Stimulated activated CD8-positive, alpha-beta memory T cell treated with anti-CD3 and anti-CD28 coated beads, Interleukin-12 subunit alpha, Interleukin-12 subunit beta, amount 100 ng/mL, for 4 hours (primary cell): ENCODE data around the gene PARD3.
"Not testable (repeated sequence)": the region's sequence is repeated elsewhere in the genome, so short reads cannot be mapped to it uniquely, and the experiment has no call there.

Experiments used
- DNase-seq: peaks from one replicate; pipeline ENCODE4 v3.0.0-alpha.2; 2020; ENCODE audit warnings: low read depth

The PARD3 gene

DNA sequence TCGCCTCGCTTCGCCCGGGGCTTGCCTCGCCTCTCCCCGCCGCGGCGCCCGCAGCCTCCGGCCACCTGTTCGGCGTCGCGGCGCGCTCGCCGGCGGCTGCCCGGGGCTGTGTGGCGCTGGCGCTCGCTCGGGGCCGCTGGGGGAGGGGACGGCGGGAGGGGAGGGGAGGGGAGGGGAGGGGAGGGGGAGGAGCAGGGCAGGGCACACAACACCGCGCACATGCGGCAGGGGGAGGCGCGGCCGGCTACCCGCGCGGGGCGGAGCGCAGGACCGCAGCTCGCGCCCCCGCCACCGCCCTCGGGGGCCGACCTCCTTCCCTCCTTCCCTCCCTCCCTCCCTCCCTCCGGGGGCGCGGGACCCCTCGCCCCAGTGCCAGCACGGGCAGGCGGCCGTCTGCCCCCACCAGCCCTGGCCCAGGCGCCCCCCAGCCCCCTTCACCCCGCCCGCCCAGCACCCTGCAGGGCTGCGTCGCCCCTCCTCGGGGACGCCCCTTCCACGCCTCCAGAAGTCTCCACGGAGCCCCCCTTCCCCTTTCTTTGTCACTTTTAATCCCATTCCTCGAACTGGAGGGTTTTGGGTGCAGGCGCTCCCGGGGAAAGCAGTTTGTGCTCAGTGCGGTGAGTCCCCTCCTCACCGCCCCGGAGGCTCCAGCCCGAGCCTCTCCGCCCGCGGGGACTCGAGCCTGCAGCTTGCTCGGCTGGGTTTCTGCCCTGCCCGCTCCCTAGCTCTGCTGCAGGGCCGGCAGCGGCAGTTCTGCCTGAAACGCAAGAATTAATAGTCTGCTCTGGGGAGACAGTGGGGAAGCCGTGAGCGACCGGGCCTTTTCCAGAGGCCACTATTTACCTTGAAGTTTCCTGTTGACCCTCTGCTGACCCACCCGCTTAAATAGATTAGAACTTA lies at the start of gene PARD3:
Gene PARD3 (minus strand): TSS at position 112 of the 900 bp plus-strand sequence. CDS start 301 bp downstream, outside the sequence.
- no peak for DNase-seq

DNA sequence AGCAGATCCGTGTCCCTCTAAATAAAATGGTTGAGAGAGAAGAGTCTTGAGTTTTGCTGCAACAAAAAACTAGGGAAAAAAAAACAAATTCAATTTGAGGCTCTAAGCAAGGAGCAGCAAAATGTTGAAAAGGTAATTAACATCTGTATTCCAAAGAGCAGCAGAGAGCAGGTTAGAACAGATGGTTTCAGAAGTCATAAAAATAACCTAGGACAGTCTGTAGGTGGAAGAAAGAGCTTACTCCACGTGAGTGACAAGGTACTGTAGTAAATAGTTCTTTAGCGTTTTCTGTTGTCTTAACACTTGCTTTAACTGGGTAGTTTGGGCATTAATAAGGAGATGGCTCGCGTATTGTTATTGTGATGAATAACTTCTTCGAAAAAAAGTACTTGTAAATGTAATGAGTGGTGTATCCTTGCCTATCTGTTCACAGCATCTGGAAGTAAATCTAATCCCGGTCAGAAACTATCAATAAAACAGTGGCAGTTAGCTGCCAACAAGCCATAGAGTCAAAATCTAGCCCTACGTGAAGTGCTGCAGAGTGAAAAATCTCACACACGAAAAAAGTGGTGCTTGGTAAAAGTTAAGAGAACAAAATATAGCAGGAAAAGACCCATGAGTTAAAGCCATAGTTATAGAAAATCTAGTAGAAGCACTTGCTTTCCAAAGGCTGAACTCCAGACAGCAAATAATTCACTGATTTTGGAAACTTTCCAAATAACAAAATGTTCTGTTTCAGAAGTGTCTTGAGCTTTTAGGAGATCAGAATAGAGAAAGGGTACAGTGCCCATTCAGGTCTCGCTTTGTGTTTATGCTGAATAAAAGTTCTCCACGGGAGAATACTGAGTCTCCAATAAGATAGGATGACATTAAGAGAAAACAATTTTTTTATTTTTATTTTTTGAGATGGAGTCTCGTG lies 49.3 kb upstream of the PARD3 start:
- no peak for DNase-seq

DNA sequence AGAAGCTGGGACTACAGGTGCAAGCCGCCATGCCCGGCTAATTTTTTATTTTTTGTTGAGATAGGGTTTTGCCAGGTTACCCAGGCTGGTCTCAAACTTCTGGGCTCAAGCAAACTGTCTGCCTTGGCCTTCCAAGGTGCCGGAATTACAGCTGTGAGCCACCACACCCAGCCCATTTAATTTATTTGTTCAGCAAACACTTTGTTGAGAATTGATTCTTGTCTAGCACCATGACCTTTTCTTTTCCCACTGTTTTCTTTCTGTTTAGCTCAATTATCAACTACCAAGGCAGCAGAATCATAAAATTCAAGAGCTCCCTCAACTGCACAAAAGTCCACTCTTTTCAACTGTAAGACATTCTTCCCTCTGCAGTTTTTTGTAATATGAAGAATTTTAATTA lies 47.8 kb upstream of the PARD3 start:
- no peak for DNase-seq

DNA sequence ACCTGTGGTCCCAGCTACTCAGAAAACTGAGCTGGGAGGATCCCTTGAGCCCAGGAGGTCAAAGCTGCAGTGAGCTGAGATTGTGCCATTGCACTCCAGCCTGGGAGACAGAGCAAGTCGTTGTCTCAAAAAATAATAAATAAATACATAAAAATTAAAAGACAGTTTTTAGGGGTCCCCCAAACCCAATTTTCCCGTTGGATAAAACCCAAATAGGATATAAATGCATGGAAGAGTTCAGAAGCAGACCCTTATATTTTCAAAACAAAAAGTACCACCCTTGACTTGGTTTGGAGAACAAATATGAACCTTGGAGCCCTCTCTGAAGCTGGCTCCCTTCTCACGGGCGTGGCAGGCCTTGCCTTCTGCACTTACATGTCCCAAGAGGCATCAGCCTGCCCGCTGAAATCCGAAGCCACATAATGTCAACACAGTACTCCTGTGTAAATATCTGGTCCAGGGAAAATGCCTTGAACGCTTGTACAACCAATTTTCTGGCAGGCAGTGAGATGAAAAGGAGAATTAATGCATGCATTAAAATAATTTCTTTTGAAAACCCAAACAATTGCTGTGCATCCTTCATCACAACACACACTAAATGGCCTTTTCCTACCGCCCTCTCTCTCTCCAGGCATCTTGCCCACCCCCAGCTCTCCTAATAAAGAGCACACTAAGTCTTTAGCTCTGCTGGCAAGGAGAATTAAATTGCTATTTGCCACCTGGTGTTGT lies 46.4 kb upstream of the PARD3 start:
- no peak for DNase-seq

DNA sequence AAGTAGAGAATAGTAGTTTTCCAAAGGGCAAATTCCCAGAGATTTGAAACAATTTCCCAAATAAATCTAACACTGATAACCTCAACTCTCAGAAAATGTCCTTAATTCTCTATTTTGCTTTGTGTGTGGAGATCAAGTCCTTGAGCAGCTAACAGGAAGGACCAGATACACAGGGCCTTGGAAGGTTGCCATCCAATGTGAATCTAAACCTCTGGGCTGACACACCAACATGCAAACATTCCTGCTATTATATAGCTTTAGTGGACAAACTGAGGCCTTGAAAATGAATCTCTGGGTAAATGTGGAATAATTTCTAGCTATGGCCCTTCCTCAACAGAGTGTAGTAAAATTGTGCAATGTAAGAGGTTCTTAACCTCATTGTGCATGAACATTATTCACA lies 44.1 kb upstream of the PARD3 start:
- no peak for DNase-seq

DNA sequence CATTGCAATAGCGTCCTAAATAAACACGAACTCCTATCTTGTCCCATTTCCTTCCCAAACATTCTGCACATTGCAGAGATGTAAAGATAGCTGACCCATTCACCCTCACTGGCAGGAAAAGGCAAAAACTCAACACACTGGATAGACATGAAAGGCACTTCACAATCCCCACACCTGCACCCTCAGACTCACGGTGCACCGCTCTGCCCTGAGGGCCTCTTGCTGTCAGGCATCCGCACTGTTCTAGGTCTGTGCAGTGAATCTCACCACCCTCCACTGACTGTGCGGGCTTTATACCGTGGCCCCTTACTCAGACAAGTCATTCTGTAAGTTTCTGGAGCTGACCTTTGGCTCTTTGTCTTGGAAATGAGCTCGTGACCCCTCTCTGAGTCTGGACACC lies 42.9 kb upstream of the PARD3 start:
- DNase-seq: no peak

DNA sequence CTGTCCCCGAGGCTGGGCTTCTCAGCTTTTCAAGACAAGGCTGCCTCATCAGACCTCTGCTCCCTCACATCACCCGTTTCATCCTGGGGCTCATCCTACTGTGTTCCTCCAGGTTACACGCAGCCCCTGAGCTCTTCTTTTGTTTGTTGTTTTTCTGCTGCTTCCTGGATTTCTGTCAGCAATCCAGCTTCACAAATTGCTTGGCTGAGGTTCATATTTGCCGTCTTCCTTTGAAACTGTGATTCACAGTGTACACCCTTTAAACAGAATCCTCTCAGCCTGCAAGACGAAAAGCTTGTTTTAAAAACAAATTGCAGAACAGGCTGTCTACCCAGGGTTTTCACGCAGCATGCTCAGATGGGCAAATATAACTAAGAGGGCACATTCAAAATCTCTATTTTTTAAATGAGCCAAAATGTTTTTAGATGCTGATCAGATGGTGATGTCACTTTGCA lies 39.1 kb upstream of the PARD3 start:
- no peak for DNase-seq

DNA sequence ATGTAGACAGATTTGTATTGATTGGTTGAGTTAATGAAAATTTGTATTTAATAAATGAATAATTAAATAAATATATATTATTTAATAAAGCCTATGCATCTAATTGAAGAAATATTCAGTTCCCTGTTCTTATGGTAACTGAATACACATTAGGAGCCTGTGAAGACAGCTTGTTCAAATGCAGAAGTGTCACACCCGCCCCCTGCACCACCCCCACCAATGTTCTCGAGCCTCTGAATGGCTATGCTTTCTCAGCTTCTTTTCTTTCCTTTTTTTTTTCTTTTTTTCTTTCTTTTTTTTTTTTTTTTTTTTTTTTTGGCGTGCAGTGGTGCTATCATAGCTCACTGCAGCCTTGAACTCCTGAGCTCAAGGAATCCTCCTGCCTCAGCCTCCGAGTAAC lies 38.3 kb upstream of the PARD3 start:
- DNase-seq: no peak

DNA sequence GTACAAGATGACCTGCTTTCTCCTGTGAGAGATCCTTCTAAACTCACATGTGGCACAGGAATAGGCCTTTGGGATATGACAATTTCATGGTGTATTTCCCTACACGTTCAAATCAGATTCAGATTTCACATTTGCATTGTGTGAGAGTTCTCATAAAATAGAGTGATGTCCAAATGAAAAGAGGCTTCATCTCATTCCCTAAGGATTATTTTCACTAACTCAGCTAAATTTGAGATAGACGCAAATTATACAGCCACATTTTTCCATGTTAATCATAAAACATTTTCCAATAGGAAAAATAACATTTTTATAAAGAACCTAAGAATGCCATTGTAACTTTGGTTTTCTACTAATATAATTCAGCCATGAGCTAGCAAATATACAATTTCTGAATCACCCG lies 35.5 kb upstream of the PARD3 start:
- DNase-seq: no peak

DNA sequence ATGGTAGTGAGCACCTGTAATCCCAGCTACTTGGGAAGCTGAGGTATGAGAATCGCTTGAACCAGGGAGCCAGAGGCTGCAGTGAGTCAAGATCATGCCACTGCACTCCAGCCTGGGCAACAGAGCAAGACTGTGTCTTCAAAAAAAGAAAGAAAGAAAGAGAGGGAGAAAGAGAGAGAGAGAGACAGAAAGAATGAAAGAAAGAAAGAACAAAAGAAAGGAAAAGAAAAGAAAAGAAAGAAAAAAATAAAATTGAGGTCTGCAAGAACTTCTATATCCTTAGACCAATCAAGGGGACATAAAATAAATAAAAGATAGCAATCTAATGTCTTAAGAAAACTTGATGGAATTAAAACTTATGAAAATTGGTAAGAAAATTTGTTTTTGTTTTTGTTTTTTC lies 34.9 kb upstream of the PARD3 start:
- DNase-seq: no peak

DNA sequence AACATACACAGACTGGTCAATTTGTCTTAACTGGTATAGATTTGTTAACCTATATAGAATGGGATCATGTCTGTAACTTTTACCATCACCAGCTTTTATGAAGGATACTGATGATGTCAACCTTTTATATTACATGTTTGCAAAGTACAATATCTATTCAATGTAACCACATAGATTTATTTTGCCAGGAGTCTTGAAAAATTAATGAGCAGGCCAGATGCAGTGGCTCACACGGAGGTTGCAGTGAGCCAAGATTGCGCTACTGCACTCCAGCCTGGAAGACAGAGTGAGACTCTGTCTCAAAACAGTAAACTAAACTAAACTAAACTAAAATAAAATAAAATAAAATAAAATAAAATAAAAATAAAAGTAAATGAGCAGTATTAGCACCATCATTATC lies 30.0 kb upstream of the PARD3 start:
- no peak for DNase-seq

DNA sequence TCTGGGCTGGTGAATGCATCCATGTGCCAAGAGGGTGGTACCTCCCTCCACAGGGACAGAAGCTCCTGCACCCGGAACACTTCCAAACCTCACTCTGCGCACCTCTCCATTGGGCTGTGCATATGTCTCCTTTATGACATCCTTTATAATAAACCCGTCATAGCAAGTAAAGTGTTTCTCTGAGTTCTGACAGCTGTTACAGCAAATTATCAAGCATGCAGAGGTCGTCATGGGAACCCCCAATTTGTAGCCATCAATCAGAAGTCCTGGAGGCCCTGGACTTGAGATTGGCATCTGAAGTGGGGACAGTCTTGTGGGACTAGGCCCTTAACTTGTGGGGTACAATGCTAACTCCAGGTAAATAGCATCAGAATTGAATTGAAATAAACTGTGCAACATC lies 29.4 kb upstream of the PARD3 start:
- no peak for DNase-seq

DNA sequence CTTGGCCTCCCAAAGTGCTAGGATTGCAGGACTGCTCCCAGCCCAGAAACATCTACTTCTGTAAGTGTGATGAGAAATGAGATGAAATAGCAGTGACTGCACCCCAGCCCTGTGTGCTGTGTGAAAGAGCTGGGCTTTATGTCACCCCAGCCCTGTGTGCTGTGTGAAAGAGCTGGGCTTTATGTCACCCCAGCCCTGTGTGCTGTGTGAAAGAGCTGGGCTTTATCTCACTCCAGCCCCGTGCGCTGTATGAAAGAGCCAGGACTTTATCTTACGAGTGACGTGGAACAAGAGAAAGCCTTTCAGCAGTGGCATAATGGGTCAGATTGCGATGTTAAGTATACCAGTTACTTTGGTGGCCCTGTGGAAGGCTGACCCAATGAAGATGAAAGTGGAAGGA lies 28.4 kb upstream of the PARD3 start:
- DNase-seq: not testable (repeated sequence)

DNA sequence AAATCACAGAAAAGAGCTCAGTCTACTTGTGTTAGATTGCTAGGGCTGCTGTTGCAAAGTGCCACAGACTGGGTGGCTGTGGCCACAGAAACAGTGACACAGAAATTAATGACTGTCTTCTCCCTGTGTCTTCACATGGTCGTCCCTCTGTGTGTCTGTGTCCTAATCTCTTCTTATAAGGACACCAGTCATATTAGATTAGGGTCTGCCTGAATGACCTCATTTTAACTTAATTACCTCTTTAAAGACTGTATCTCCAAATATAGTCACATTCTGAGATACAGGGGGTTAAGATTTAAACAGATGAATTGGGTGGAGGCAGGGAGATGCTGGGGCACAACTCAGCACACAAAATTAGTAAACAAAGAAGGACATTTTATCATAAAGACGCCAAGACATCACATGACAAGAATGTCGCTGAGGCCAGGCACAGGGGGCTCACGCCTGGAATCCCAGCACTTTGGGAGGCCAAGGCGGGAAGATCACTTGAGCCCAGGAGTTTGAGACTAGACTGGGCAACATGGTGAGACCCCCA lies 23.3 kb upstream of the PARD3 start:
- no peak for DNase-seq

DNA sequence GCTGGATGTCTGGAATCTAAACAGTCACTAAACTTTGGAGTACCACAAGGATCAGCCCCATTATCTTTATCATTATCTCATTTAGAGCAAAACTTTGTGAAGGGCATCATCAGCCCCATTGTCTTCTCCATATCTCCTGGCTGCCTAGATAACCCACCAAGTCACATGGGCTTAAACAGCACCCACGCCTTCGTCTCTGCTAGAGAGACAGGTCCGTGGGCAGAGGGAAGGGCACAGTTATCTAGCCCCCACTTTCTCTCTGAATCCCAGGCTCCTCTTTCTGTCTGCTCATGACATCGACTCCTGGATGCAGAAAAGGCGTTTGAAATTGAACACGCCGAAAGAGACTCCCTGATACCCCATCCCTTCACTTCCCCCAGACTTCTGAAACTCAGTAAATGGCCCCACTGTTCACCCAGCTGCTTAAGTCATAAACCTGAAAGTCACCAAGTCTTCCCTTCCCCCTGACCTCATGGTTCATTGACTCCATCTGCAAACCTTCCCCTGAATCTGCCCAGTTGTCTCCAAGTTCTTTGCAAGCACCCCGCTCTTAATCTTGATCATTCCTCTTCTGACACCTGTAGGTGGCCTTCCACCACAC lies 20.9 kb upstream of the PARD3 start:
- DNase-seq: no peak

DNA sequence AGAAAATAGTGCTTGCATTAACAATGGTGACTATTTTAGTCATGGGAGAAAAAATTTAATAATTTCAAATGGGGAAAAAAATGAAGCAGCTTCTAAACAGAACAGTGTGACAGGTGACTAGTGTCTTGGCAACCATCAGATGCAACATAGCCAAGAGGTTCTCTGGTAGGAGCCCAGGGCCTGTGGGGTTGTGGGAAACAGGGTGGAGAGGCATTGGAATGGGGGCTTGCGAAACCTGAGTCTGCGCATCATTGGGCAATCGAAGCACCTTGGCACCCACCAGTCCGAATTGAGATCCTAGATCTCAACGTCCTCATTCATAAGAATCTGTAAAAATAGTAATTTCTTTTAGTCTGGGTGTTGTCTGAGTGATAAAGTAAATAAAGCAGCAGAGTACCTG lies 19.2 kb upstream of the PARD3 start:
- no peak for DNase-seq

DNA sequence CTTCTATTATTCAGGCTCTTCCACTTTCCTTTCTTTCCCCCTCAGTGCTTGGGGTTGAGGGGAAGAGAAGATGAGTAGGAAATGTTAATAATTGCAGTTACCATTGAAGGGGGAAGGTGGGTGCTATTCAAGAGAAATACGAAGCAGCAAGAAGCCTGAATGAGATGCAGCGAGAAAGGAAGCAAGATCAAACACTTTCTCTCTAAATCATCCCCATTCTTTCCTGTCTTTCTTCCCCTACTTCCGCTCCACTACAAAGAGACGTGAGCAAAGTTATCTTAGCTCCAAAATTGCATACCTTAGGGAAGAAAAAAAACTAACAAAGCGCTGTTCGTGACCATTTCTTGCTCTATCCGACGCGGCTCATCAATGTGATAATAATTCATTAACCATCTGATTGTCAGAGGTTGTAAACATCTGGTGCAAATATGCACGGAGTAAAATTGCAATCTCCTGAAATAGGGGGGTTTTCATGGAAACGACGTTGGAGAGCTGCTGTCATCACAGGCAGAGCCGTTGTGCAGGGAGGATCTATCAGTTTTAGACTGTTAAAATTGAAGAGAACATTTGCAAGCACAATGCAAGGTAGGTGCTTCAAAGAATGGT lies 15.2 kb upstream of the PARD3 start:
- no peak for DNase-seq

DNA sequence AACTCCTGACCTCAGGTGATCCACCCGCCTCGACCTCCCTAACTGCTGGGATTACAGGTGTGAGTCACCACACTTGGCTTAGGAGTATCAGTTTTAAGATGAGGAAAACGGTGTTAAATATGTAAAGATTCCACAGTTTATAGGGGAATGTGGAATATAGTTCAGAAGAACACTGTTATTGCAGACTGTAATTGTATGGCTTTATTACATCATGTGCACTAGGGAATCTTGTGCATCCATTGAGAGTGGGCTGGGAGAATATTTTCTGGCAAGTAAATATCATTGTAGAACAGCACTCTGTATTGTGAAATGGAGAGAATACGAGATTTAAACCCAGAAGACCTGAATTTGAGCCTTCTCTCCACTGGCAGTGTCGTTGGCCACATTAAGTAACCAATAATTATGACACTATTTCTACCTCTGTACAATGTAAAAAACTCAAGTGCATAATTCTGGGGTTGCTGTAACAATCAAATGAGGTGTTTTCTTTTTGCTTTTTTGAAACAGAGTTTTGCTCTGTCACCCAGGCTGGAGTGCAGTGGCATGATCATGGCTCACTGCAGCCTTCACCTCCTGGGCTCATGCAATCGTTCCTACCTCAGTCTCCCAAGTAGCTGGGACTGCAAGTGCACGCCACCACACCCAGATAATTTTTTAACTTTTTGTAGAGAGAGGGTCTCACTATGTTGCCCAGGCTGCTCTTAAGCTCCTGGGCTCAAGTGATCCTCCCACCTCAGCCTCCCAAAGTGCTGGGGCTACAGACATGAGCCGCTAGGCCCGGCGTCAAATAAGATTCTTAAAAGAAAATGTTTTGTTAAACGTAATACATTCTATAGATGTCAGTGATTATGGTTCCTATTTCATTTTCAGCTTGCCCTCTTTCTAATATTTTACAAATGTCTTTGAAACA lies 12.0 kb upstream of the PARD3 start:
- DNase-seq: no peak

DNA sequence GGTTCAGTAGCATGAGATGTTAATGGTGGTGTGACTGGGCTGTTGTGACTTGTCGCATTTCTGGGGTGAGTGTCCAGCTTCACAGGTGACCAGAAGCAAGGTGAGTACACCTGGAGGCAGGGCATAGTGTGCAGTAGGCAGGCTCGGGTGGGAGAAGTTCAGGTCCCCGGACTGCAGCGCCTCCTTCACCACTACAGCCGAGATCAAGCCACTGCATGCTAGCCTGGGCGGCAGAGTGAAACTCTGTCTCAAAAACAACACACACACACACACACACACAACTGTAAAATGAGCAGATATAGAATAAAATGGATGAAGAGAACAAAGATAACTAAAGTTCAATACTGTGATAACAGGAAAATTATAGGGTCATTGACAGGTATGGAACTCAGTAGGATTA lies 11.1 kb upstream of the PARD3 start:
- DNase-seq: no peak

DNA sequence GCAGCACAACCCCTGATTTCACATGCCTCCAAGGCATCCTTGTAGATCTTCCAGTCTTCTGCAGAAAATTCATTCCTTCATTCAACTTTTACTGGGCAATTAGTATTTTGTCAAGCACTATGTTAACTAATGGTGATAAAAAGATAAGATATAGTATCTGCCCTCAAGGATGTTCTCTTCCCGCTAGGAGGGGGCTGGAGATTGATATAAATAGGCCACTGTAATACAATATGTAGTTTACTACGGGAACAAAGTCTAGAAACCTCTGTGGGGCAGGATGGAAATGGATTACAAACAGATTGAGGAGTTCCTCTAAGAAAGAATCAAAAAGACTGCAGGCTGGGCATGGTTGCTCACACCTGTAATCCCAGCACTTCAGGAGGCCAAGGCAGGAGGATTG lies 10.3 kb upstream of the PARD3 start:
- no peak for DNase-seq
